HepG2 (cell line): ENCODE data around the gene ERCC6L2. TPM values are rescaled to one million over a fixed set of nuclear protein-coding genes. Genes with fewer than 3 reads are reported as not detected.

ENCODE experiments used
- ADNP ChIP-seq: sonication (generic); formaldehyde crosslinking; IDR thresholded peaks from 2 replicates; pipeline ENCODE4 v1.4.0; 2020; ENCODE audit warnings: missing genetic modification reagents
- CREB1 ChIP-seq, 2 experiments: fragments of 450-650 bp in 1 of 2; IDR thresholded peaks; 2 replicates each; pipeline ENCODE4 v1.6.1; 2016 to 2017; ENCODE audit warnings: control low read depth in 1 of 2, mild to moderate bottlenecking in 1 of 2, missing compliant biosample characterization in 1 of 2, missing genetic modification characterization in 1 of 2
- EHMT2 ChIP-seq: fragments of 200-600 bp; sonication (generic); IDR thresholded peaks from 2 replicates; pipeline ENCODE4 v1.7.0; 2017; ENCODE audit warnings: antibody characterized with exemption, low read depth, low read length, borderline replicate concordance
- KLF15 ChIP-seq: sonication (generic); formaldehyde crosslinking; IDR thresholded peaks from 2 replicates; pipeline ENCODE4 v1.8.1; 2023; ENCODE audit warnings: borderline replicate concordance, mild to moderate bottlenecking, inconsistent platforms, missing genetic modification reagents, mixed read lengths
- KMT2B ChIP-seq: IDR thresholded peaks from 2 replicates; pipeline ENCODE4 v1.6.1; 2016; ENCODE audit warnings: missing genetic modification reagents, missing compliant biosample characterization
- NR2F6 ChIP-seq, 2 experiments: IDR thresholded peaks; 2 replicates each; pipeline ENCODE4 v1.6.1; 2016; ENCODE audit warnings: antibody characterized with exemption in 1 of 2, mild to moderate bottlenecking in 1 of 2
- ZBTB21 ChIP-seq: sonication (generic); formaldehyde crosslinking; IDR thresholded peaks from 2 replicates; pipeline ENCODE4 v1.4.0; 2020; ENCODE audit warnings: missing genetic modification reagents
- ZNF350 ChIP-seq: sonication (generic); formaldehyde crosslinking; IDR thresholded peaks from 2 replicates; pipeline ENCODE4 v1.4.0; 2020; ENCODE audit warnings: mild to moderate bottlenecking, low read depth, missing genetic modification reagents, borderline replicate concordance
- ZNF367 ChIP-seq: sonication (generic); formaldehyde crosslinking; IDR thresholded peaks from 2 replicates; pipeline ENCODE4 v1.4.0; 2020; ENCODE audit warnings: missing genetic modification reagents, borderline replicate concordance
- ZNF674 ChIP-seq: sonication (generic); formaldehyde crosslinking; IDR thresholded peaks from 2 replicates; pipeline ENCODE4 v1.5.0; 2020; ENCODE audit warnings: low read depth, mild to moderate bottlenecking, missing genetic modification reagents
- ZSCAN20 ChIP-seq: sonication (generic); formaldehyde crosslinking; IDR thresholded peaks from 2 replicates; pipeline ENCODE4 v1.4.0; 2020; ENCODE audit warnings: missing genetic modification reagents, mild to moderate bottlenecking, borderline replicate concordance
- polyA plus RNA-seq, 8 experiments: library from polyadenylated mRNA; depleted of rRNA in 3 of 8; stranded (reverse) in 7 of 8; unstranded in 1 of 8; fragments of >200 nt; fragmentation: Illumina TruSeq in 4 of 8; extraction: Trizol in 4 of 8; gene quantifications; 2 replicates each; pipeline versions ENCODE4 v1.2.1 to v1.2.3, GENCODE V29; 2011 to 2016; ENCODE audit warnings: low read depth in 4 of 8, missing spikeins in 1 of 8, mixed read lengths in 1 of 8; ENCODE audit not compliant: insufficient read depth in 1 of 8
- total RNA-seq, 5 experiments: library from RNA; depleted of rRNA; stranded (reverse); fragments of >200 nt; fragmentation: Illumina TruSeq; extraction: Trizol; gene quantifications; 2 replicates each; pipeline ENCODE4 v1.2.3, GENCODE V29; 2016; ENCODE audit warnings: low read depth in 1 of 5
- TF ChIP-seq, protein P1 (sequence below): sonication (generic); formaldehyde crosslinking; IDR thresholded peaks from 2 replicates; pipeline ENCODE4 v1.4.0; 2020; ENCODE audit warnings: missing genetic modification reagents
- TF ChIP-seq, protein P2 (sequence below): fragments of 450-650 bp; IDR thresholded peaks from 2 replicates; pipeline ENCODE4 v1.6.1; 2016
- TF ChIP-seq, protein P3 (sequence below): sonication (generic); formaldehyde crosslinking; IDR thresholded peaks from 2 replicates; pipeline ENCODE4; 2020; ENCODE audit warnings: missing genetic modification reagents, mild to moderate bottlenecking, borderline replicate concordance
- TF ChIP-seq, protein P4 (sequence below): sonication (generic); formaldehyde crosslinking; IDR thresholded peaks from 2 replicates; pipeline ENCODE4 v1.5.0; 2020; ENCODE audit warnings: mild to moderate bottlenecking, low read depth, missing genetic modification reagents, borderline replicate concordance
- TF ChIP-seq, protein P5 (sequence below): IDR thresholded peaks from 2 replicates; pipeline ENCODE4 v1.6.1; 2016
- TF ChIP-seq, protein P6 (sequence below): sonication (generic); formaldehyde crosslinking; conservative IDR thresholded peaks from 2 replicates; pipeline ENCODE4 v1.8.1; 2023; ENCODE audit warnings: missing genetic modification reagents
- TF ChIP-seq, protein P7 (sequence below): sonication (generic); formaldehyde crosslinking; IDR thresholded peaks from 2 replicates; pipeline ENCODE4 v1.5.1; 2020; ENCODE audit warnings: missing genetic modification reagents, mild to moderate bottlenecking, borderline replicate concordance
- TF ChIP-seq, protein P8 (sequence below): sonication (generic); formaldehyde crosslinking; IDR thresholded peaks from 2 replicates; pipeline ENCODE4 v1.4.0; 2020; ENCODE audit warnings: low read depth, mild to moderate bottlenecking, missing genetic modification reagents

The ERCC6L2 gene
- total and polyA plus RNA-seq, 2 of the 13 experiments (the other 11 are each of a cell fraction or from before 2014, with no cell fraction given), result 13.4 to 45.9 TPM

DNA sequence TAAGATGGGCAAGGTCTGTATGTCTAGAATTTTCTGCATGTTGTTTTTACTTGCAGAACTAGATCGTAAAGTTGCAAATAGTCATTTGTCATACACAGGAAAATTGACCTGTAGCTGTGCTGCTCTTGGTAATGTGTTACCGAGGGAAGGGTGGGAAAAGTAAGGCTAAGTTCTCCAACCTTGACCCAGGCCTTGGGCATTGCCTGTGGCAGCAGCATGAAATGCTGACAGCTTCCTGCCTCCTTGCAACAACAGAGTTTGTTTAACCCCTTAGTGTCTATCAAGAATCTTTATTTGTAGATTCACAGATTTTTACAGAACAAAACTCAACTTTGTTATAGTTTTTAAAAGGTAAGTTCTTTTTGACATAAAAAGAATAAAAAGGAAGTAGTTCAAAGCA, 48.3 kb downstream of the ERCC6L2 start (continued):
- TF ChIP-seq, protein P1, sequence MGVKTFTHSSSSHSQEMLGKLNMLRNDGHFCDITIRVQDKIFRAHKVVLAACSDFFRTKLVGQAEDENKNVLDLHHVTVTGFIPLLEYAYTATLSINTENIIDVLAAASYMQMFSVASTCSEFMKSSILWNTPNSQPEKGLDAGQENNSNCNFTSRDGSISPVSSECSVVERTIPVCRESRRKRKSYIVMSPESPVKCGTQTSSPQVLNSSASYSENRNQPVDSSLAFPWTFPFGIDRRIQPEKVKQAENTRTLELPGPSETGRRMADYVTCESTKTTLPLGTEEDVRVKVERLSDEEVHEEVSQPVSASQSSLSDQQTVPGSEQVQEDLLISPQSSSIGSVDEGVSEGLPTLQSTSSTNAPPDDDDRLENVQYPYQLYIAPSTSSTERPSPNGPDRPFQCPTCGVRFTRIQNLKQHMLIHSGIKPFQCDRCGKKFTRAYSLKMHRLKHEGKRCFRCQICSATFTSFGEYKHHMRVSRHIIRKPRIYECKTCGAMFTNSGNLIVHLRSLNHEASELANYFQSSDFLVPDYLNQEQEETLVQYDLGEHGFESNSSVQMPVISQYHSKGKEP, result no peak
- TF ChIP-seq KLF15 (CRISPR knock-in tag) (no peak), ZNF350 (CRISPR knock-in tag) (no peak), CREB1 (IDR thresholded peaks at IDR 0.05) (no peak), CREB1 (CRISPR knock-in tag; IDR thresholded peaks at IDR 0.05) (peak; percentile 45; the same call in 1 of the 2 replicates), ZNF367 (CRISPR knock-in tag) (no peak), ZNF674 (no peak), NR2F6 (IDR thresholded peaks at IDR 0.05) (peak; percentile 79), NR2F6 (CRISPR knock-in tag; IDR thresholded peaks at IDR 0.05) (peak; percentile 92), EHMT2 (no peak), ADNP (CRISPR knock-in tag) (no peak), ZSCAN20 (CRISPR knock-in tag) (no peak), KMT2B (CRISPR knock-in tag) (peak; percentile 50; the same call in 1 of the 2 replicates), ZBTB21 (no peak)
- TF ChIP-seq, protein P2, sequence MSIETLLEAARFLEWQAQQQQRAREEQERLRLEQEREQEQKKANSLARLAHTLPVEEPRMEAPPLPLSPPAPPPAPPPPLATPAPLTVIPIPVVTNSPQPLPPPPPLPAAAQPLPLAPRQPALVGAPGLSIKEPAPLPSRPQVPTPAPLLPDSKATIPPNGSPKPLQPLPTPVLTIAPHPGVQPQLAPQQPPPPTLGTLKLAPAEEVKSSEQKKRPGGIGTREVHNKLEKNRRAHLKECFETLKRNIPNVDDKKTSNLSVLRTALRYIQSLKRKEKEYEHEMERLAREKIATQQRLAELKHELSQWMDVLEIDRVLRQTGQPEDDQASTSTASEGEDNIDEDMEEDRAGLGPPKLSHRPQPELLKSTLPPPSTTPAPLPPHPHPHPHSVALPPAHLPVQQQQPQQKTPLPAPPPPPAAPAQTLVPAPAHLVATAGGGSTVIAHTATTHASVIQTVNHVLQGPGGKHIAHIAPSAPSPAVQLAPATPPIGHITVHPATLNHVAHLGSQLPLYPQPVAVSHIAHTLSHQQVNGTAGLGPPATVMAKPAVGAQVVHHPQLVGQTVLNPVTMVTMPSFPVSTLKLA, result no peak
- TF ChIP-seq, protein P3, sequence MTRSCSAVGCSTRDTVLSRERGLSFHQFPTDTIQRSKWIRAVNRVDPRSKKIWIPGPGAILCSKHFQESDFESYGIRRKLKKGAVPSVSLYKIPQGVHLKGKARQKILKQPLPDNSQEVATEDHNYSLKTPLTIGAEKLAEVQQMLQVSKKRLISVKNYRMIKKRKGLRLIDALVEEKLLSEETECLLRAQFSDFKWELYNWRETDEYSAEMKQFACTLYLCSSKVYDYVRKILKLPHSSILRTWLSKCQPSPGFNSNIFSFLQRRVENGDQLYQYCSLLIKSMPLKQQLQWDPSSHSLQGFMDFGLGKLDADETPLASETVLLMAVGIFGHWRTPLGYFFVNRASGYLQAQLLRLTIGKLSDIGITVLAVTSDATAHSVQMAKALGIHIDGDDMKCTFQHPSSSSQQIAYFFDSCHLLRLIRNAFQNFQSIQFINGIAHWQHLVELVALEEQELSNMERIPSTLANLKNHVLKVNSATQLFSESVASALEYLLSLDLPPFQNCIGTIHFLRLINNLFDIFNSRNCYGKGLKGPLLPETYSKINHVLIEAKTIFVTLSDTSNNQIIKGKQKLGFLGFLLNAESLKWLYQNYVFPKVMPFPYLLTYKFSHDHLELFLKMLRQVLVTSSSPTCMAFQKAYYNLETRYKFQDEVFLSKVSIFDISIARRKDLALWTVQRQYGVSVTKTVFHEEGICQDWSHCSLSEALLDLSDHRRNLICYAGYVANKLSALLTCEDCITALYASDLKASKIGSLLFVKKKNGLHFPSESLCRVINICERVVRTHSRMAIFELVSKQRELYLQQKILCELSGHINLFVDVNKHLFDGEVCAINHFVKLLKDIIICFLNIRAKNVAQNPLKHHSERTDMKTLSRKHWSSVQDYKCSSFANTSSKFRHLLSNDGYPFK, result peak; percentile 98
- TF ChIP-seq, protein P4, sequence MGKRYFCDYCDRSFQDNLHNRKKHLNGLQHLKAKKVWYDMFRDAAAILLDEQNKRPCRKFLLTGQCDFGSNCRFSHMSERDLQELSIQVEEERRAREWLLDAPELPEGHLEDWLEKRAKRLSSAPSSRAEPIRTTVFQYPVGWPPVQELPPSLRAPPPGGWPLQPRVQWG (CRISPR knock-in tag), result no peak
- TF ChIP-seq, protein P5, sequence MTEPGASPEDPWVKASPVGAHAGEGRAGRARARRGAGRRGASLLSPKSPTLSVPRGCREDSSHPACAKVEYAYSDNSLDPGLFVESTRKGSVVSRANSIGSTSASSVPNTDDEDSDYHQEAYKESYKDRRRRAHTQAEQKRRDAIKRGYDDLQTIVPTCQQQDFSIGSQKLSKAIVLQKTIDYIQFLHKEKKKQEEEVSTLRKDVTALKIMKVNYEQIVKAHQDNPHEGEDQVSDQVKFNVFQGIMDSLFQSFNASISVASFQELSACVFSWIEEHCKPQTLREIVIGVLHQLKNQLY (CRISPR knock-in tag), result 0 out of 2 replicates have a peak, but pooled peaks have one; percentile 29
- TF ChIP-seq, protein P6, sequence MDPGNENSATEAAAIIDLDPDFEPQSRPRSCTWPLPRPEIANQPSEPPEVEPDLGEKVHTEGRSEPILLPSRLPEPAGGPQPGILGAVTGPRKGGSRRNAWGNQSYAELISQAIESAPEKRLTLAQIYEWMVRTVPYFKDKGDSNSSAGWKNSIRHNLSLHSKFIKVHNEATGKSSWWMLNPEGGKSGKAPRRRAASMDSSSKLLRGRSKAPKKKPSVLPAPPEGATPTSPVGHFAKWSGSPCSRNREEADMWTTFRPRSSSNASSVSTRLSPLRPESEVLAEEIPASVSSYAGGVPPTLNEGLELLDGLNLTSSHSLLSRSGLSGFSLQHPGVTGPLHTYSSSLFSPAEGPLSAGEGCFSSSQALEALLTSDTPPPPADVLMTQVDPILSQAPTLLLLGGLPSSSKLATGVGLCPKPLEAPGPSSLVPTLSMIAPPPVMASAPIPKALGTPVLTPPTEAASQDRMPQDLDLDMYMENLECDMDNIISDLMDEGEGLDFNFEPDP (CRISPR knock-in tag), result no peak
- TF ChIP-seq, protein P7, sequence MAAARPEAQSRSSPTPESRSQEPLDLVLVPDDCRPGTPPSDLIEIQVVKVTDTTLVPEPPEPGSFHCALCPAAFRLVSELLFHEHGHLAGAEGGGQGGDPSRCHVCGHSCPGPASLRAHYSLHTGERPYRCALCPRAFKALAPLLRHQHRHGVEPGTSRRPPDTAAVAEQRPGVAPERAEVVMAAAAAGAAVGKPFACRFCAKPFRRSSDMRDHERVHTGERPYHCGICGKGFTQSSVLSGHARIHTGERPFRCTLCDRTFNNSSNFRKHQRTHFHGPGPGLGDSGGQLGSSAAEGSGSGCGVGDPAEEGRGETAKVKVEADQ (CRISPR knock-in tag), result no peak
- TF ChIP-seq, protein P8, sequence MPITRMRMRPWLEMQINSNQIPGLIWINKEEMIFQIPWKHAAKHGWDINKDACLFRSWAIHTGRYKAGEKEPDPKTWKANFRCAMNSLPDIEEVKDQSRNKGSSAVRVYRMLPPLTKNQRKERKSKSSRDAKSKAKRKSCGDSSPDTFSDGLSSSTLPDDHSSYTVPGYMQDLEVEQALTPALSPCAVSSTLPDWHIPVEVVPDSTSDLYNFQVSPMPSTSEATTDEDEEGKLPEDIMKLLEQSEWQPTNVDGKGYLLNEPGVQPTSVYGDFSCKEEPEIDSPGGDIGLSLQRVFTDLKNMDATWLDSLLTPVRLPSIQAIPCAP (CRISPR knock-in tag), result no peak
